GM19035 (cell line): ENCODE measurements around the gene KIF7.

Source experiments
- ATAC-seq: cut with Tn5 transposase; IDR thresholded peaks from one replicate; pipeline ENCODE4 v1.9.1; 2021; ENCODE audit not compliant: unreplicated experiment

Gene KIF7

DNA sequence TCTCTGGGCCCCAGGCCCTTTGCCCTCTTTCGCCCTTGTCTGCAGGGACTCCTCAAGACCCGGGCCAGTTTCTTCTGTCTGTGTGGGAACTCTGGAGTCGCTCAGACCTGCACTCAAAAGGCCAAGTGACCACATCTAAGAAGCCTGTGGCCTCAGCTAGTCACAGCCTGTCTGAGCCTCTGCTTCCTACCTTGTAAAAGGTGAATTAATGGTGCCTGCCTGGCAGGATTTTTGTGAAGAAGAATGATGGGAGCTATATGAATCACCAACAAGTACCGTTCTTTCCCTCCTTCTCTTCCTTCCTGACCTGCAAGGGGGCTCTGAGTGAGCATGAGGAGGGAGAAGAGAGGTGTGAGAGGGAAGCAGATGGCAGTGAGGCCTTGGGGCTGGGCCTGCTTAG lies 16.4 kb upstream of the KIF7 start:
- no peak for ATAC-seq

DNA sequence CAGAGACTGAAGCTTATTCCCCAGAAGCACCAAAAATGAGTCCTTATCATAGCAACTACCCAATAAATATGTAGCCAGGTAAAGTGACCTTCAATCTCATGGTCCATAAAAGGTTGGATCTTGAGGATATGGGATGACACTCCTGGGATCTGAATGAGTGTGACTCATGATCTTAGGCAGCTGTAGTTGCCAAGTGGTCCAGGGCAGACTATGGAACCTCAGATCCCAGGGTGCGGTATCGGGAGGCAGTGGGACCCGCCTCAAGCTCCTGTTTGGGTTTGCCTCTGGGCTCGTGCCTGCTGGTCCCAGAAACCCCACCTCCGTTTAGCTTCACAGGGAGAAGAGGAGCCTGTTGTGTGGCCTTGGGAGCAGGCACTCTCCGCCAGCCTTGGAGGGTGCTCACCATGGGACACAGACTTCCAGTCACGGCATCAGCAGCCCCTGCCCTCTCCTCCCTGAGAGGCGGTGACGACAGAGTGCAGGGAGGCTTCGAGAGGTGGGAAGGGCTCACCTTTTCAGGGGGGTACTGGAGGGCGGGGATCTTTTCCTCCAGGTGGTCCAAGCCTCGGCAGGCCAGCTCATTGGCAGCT lies 15.8 kb upstream of the KIF7 start:
- ATAC-seq = no peak

DNA sequence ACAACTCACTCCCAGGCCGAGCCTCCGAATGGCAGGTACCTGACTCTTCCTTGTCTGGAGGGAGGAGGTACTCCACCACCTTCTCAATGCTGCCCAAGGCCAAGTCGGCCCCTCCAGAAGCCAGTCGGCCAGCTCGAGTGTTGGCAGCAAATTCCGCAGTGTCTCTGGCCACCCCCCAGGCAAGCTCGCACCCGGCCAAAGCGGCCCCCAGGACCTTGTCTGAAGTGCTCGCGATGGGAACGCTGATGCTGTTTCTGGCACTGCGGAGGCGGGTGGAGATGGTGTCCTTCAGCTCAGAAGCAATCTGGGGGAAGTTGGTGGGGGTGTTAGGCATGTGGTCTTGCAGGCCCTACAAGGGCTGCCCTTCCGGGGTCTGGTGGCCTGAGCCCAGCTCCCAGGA lies 14.7 kb upstream of the KIF7 start:
- no peak for ATAC-seq

DNA sequence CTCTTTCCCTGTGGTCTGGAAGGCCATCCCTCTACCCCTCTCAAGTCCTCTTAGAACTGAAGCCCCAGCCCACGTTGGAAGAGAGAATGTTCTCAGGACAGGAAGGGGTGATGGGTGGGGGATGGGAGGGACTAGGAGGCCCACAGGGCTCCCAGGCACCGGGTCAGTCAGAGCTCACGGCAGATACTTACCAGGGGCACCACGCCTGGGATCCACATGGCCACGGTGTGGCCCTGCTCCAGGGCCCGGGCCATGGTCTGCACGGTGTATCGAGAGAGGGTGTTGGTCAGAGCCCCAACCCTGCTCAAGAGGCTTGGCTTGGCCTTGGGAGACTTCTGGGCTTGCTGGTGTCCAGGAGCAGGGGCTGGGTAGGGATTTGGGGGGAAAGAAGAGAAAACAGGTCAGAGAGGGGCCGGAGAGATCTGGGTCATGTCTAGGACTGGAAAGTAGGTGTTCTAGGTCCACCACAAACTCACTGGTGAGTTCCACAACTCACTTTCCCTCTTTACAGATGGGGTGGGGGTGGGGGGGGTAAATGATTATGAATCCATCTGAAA lies 14.1 kb upstream of the KIF7 start:
- ATAC-seq = no peak

DNA sequence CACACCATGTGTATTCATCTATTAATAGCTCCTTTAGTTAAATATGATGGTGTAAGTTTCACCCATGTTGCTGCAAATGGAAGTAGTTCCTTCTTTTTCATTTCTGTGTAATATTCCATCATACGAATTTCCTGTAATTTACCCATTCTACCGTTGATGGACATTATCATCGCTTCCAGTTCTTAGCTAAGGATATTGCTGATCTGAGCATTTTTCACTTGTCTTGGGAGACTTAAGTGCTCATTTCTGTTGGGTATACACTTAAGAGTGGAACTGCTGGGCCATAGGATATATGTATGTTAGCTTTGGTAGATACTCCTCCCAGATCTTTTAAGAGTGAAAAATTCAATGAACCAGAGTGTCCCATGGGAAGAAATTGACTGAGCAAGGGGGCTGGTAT lies 12.9 kb upstream of the KIF7 start:
- no peak for ATAC-seq

DNA sequence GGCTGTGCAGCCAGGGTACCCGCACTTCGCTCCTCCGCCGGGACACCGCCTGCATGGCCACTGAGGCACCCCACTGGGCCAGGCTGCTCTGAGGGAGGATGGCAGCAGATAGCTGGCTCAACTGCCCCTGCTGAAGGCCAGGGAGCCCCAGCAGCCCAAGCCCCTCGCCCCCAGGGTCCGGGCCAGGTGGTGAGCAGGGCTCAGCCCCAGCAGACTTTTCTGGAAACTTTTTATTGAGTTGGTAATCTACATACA lies 12.4 kb upstream of the KIF7 start:
- ATAC-seq = no peak

DNA sequence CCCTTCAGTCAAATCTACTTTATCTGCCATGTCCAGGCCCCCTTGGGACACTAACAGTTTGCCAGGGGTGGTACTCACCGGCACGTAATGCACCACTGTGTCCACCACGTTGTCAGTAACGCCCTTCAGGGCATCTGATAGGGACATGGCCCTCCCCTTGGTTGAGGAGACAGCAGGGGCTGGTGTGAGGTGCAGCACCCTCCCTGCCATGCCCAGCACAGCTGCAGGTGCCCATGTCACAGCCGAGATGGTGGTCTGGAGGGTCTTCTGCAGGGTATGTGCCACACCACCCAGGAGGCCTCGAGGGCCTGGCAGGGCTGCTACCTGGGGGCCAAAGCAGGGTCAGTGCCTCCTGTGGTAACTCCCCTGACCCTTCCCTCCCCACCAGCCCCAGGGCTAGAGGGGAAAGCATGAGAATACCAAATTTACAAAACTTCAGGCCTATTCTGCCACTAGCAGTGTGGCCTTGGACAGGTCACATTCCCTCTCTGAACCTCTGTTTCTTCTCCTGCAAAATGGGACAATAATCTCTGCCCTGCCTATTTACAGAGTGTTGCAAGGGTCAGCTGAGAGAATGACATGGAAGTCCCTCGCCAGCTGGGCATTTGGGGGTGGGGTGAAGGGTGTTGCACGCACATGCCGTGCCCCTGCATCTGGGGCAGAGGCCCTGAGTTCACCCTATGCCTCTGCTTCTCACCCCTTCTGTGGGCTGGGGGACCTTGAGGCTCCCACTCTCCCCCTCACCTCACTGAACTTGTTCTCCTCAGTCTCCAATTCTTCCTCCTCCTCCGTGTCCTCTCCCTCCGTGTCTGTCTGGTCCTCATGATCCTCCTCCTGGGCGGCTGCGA lies 11.8 kb upstream of the KIF7 start:
- no peak for ATAC-seq

DNA sequence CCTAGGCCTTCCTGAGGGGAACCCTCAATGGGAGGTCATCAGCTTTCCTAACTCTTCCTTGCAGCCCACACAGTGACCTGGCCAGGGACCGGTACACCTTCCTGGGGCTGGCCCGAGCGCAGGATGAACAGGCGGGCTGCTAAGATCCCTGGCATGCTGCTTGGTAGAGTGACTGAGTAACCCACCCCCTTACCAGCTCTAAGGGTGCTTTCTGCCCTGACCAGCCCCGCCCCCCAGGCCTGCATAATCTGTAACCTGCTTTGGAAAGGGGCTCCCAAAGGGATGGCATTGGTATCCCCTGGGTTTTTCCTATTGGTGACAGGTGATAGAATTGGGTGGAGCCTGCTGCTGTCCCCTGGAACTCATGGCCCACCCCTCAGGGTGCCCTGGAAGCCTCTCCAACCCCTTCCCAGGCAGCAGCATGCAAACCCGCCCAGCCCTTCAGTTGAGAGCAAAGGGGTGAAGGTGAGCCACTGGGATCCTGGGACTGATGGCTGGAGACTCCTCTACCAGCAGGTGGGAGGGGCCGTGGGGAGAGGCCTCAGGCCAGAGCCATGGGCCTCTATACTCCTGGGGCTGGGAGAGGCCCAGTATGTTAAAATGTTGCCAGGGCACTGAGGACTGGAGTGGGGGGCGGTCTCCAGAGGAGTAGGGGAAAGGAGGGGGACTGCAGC lies 11.1 kb upstream of the KIF7 start:
- no peak for ATAC-seq

DNA sequence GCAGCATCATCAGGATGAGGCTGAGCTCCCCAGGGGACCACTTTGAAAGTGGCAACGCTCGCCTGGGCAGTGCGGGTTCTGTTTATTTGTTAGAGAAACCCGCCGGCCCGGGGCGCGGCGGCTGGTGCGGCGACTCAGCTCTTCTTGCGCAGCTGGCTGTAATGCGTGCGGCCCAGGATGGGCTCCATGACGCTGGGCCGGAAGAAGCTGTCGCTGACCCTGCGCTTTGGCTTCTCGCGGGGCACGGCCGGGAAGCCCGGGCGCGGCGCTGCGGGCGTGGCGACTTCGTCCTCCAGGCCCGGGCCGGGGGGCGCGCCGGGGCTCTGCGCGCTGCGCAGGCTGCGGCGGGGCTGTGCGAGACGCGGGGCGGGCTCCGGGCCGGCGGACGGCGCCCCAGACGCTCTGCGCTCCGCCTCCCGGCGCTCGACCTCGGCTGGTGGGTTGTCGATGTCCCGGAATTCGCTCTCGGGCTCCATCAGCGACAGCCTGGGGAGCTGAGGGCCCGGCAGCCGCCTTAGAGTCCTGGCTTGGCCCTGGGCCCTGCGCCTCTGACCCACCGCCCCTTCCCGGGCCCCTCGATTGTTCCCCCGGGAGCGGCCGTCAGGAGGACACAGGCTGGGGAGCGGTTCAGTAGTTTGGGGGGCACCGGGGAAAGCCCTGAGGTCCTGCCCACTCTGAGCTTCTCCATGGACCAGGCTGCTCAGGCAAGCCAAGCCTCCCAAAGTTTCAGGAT lies 10.3 kb upstream of the KIF7 start:
- ATAC-seq = peak; percentile 60

DNA sequence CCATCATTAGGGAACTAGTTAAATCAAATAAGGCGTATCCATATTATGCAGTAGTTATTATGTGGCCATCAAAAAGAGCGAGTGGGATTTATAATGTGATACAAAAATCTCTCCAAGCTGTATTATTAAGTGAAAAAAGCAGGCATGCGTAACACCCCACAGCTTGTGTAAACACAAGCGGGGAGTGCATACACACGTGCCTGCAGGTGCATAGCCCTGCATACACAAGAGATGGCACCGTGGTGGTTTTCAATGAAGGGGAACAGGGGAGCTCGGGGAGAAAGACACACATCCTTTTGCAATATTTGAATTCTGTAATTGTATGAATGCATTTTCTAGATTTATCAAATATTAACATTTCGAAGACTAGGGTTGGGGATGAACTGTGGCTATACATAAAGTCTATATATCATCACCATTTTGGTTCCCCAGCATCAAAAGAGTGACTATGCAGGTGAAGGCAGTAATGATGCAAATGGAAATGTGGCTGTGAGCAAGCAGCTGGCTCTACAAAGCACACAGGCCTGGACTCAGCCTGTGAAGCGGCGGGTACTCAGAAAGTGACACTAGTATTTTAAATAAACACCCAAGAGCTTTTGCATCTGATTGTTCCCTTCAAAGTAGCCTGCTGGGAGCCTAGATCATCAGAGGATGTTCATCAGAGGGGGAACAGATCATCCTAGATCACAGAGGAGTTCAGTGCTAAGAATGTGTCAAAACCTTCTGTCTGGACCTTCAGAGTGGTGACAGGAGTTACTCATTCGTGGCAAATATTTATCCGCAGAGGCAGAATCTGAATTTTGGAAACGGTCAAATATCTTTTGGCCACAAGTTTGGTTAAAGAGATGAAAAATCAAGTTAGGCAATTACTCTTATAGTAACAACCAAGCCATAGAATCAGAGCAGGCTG lies 9.4 kb upstream of the KIF7 start:
- no peak for ATAC-seq

DNA sequence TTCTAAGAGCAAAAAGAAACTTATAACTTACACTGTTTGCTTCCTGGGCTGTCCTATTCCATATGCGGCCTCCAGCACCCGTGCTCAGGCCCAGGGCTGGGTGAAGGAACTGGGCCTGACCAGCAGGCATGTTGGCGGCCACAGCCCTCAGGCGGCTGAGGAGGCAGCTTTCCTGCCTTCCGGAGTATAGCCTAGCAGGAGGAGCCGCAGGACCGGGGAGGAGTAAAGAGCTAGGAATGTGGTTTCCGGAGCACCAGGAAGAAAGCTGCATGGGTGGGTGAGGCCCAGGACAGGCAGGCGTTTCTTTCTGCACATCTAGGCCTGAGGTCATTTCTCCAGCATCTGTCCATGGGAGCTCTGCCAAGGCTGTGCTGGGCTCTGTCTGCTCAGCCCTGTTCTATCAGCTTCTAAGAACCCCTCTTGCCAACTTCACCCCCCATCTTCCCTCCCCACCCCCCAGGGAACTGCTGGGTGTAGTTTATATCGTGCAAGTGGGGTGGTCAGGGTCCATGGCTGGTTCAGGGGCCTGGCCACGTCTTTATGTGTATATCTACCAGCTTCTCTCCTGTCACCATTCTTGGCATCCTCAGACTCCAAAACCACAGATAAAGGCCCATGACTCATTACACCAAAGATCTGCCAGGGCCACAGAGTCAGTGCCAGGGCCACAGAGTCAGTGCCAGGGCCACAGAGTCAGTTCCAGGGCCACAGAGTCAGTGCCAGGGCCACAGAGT lies 7.8 kb upstream of the KIF7 start:
- no peak for ATAC-seq

DNA sequence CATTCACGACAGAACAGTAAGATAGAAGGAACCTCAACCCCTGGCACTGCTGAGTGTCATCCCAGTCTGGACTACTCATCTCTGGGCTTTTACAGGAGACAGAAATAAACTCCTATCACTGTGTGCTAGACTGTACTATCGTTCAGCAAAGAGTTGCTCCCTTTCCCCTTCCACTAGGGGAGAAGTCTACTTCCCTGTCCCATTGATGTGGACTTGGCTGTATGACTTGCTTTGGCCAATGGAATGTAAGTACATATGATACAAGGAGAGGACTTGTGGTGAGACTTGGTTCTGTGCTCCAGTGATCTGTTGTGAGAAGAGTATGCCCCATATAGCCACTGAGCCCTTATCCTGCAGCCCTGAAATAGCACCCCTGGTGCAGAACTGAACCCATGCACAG lies 5.3 kb upstream of the KIF7 start:
- ATAC-seq = no peak

DNA sequence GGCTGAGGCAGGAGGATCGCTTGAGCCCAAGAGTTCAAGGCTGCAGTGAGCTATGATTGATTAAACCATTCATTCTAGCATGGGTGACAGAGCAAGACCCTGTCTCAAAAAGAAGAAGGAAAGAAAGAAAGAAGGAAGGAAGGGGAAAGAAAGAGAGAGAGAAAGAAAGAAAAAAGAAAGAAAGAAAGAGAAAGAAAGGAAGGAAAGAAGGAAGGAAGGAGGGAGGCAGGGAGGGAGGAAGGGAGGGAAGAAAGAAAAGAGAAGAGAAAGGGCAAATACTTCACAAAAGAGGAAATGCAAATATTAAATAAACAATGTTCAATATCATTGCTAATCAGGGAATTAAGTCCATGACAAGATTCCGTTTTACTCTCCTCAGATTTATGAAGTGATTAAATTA lies 4.0 kb upstream of the KIF7 start:
- ATAC-seq = no peak

DNA sequence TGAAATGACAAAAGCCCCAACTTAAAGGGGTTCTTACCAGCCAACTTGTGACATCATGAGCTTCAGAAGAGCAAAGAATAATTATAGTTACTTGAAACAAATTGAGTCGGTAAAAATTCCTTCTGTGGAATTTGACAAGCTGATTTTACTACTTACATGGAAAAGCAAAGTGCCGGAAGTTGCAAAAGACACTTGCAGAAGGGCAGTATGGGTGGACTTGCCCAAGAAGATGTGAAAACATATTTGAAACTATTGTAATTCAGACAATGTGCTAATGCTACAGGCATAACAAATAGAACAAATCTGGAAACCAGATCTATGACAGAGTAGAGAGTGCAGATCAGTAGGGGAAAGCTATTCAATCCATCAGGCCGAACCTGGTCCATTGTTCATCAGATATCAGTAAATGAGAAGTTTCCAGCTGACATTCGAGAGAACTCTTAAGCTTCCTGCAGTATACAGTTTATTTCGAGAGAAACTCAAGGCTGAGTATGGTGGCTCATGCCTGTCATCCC lies 2.5 kb upstream of the KIF7 start:
- ATAC-seq = no peak

DNA sequence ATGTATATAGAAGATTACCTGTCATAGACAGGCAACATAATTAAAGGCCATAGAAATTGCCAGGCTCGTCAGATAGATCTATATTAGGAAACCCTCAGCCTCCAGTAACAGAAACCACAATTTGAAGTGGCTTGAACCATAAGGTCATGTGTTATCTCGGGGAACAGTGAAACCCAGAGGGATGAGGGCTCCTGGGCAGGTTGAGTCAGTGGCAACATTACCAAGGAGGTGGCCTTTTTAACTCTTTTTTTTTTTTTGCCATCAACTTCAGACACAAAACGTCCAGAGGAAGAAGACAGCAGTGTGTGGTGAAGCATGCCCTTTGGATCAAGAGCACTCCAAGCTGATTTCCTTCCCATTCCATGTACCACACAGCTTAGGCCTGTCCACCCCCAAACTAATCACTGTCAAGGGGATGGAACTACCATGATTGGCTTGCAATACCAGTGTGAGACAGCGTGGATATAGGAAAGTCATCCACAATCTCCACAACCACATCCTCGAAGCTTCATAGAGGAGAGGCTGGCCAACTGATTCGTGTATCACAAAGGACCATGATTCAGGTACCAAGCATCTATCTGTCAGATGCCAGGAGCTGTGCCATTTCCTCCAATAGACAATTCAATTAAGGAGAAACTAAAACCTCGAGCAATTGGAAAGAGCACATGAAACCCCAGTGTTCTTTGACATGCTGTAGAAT lies 999 bp upstream of the KIF7 start:
- ATAC-seq = no peak

DNA sequence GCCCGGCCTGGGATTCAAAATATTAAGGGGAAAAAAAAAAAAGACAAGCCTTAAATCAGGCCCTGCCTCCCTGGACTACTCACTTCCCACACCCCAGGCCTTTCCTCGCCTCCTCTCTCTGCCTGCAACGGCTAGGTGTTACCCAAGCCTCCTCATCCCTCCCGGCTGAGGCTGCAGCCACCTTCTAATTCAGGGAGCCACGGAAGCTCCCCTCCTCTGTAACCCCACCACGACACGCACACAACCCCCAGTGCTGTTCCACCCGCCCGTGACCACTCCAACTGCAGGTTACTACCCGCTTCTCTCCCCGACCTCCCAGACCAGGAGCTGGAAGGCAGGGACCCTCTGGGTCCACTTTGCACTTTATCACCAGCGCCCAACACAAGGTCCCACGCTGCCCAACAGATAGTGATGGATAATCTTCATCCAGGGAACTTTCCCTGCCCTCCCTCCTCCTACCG lies 936 bp downstream of the KIF7 start:
- ATAC-seq = no peak

DNA sequence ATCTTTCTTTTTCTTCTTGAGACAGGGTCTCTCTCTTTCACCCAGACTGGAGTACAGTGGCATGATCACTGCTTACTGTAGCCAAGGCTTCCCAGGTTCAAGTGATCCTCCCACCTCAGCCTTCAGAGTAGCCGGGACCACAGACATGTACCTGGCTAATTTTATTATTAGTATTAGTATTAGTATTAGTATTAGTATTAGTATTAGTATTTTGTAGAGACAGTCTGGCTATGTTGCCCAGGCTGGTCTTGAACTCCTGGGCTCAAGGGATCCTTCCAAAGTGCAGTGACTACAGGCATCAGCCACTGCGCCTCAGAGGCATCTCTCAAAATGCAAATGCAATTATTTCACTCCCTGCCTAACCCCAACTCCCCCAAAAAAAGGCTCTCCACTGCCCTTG lies 1.7 kb downstream of the KIF7 start:
- ATAC-seq = no peak

DNA sequence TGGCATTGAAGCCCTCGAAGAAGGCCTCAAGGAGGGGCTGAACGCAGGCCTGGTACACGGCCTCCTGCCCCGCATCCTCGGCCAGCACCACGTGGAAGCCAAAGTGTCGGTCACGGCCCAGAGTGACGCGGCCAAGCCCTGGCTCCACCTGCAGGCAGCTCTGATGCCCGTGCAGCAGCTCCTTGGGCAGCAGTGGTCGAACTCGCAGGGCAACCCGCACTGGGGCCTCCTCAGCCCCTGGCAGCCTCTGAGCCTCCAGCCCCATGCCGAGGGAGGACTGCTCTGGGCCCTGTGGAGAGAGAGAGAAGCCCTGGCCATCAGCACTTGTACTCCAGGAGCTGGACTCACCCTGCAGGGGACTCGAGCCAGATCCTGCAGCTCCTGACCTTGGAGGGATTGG lies 2.6 kb downstream of the KIF7 start:
- ATAC-seq = no peak

DNA sequence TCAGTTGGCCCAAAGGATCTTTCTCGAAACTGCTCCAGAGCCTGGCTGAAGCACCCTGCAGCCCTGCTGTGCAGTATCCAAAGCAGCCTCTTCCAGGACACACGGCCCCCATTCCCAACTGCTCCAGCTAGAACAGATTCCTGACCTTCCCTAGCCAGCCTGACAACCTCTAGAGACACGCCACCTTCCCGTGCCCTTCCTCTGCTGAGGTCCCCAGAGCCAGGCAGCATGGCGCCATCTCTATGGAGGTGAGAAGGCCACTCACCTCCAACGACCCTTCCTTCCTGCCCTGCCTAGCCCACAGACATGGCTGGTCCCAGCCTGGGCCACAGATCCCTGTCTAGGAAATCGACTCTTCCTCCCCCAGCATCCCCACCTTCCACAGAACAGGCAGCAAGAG lies 3.1 kb downstream of the KIF7 start:
- ATAC-seq = no peak
